Uterus (tissue), 2 donors: ENCODE measurements around the gene RARB.

Experiments
- POLR2A ChIP-seq, 2 donors: fragments of 450-650 bp; IDR thresholded peaks; one replicate each; pipeline ENCODE4 v1.6.1; 2016; ENCODE audit warnings: antibody characterized with exemption in 2 of 2, mild to moderate bottlenecking in 1 of 2, moderate library complexity in 1 of 2
- TF ChIP-seq, protein P1 (sequence below), 4 experiments: fragments of 200-600 bp in 2 of 4; fragments of 450-650 bp in 2 of 4; sonication (generic) in 2 of 4; IDR thresholded peaks; one replicate each; pipeline ENCODE4 v1.5.1; 2016 to 2019; ENCODE audit warnings: antibody characterized with exemption in 4 of 4, mild to moderate bottlenecking in 2 of 4, moderate library complexity in 1 of 4

DNA sequence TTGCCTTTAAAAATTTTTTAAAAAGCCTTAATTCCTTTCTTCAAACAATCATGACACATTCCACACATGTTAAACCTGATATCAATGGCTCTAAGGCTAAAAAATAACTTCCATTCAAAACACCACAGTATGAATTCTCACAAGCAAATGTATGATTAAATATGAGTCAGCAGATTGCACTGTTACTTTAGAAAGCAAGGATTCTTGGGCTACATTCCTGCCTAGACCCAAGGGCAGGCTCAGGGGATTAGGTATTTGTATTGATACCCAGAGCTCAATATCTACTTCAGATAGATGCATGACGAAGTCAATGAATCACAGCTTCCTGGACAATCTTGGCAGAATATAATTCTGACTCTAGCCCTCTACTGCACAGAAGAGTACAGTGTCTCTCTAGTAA is 65.7 kb downstream of the RARB start:
- TF ChIP-seq, protein P1, sequence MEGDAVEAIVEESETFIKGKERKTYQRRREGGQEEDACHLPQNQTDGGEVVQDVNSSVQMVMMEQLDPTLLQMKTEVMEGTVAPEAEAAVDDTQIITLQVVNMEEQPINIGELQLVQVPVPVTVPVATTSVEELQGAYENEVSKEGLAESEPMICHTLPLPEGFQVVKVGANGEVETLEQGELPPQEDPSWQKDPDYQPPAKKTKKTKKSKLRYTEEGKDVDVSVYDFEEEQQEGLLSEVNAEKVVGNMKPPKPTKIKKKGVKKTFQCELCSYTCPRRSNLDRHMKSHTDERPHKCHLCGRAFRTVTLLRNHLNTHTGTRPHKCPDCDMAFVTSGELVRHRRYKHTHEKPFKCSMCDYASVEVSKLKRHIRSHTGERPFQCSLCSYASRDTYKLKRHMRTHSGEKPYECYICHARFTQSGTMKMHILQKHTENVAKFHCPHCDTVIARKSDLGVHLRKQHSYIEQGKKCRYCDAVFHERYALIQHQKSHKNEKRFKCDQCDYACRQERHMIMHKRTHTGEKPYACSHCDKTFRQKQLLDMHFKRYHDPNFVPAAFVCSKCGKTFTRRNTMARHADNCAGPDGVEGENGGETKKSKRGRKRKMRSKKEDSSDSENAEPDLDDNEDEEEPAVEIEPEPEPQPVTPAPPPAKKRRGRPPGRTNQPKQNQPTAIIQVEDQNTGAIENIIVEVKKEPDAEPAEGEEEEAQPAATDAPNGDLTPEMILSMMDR (IDR thresholded peaks at IDR 0.05) = no peak
- no peak for TF ChIP-seq POLR2A (IDR thresholded peaks at IDR 0.05)
